H9 (cell line): Measurements from ENCODE around the gene FAM120A. TPM values are rescaled to one million over a fixed set of nuclear protein-coding genes. Genes with fewer than 3 reads are reported as not detected.

ENCODE experiments used
- DNase-seq: peaks from one replicate; pipeline ENCODE4 v3.0.0-alpha.2; 2017
- H2AFZ ChIP-seq: one replicate; pipeline ENCODE4 v1.6.1; 2013; ENCODE audit warnings: mild to moderate bottlenecking, low read length, control low read depth, moderate library complexity
- H2AK5ac ChIP-seq: 2 replicates; pipeline ENCODE4 v1.6.1; 2013; ENCODE audit warnings: low read length, control low read depth, mixed read lengths; ENCODE audit not compliant: insufficient read length
- H2BK120ac ChIP-seq: one replicate; pipeline ENCODE4 v1.6.1; 2013; ENCODE audit warnings: low read depth, mild to moderate bottlenecking, low read length, control low read depth, inconsistent platforms; ENCODE audit not compliant: poor library complexity, severe bottlenecking
- H2BK12ac ChIP-seq: 2 replicates; pipeline ENCODE4 v1.6.1; 2013; ENCODE audit warnings: low read length, control low read depth, mixed read lengths, low read depth; ENCODE audit not compliant: insufficient read length
- H2BK15ac ChIP-seq: 2 replicates; pipeline ENCODE4 v1.6.1; 2013; ENCODE audit warnings: low read depth, low read length, control low read depth
- H2BK20ac ChIP-seq: one replicate; pipeline ENCODE4 v1.6.1; 2013; ENCODE audit warnings: low read depth, mild to moderate bottlenecking, low read length, control low read depth, inconsistent platforms; ENCODE audit not compliant: poor library complexity, severe bottlenecking
- H2BK5ac ChIP-seq: 2 replicates; pipeline ENCODE4 v1.6.1; 2013; ENCODE audit warnings: low read length, control low read depth, mixed read lengths; ENCODE audit not compliant: insufficient read length
- H3K14ac ChIP-seq: 2 replicates; pipeline ENCODE4 v1.6.1; 2013; ENCODE audit warnings: low read length, control low read depth; ENCODE audit not compliant: insufficient read depth
- H3K18ac ChIP-seq: 2 replicates; pipeline ENCODE4 v1.6.1; 2013; ENCODE audit warnings: low read depth, mild to moderate bottlenecking, mixed read lengths, low read length, control low read depth; ENCODE audit not compliant: insufficient read length
- H3K23ac ChIP-seq: 2 replicates; pipeline ENCODE4 v1.6.1; 2013; ENCODE audit warnings: low read length, control low read depth, mixed read lengths, low read depth; ENCODE audit not compliant: insufficient read length
- H3K23me2 ChIP-seq: 2 replicates; pipeline ENCODE4 v1.6.1; 2013; ENCODE audit warnings: low read depth, mild to moderate bottlenecking, mixed read lengths, low read length, control low read depth; ENCODE audit not compliant: insufficient read length, poor library complexity, severe bottlenecking
- H3K27ac ChIP-seq: 2 replicates; pipeline ENCODE4 v1.5.1; 2013; ENCODE audit warnings: low read length, control low read depth, mixed read lengths, low read depth; ENCODE audit not compliant: insufficient read length
- H3K27me3 ChIP-seq: 2 replicates; pipeline ENCODE4 v1.6.1; 2013; ENCODE audit warnings: low read length, control low read depth, inconsistent platforms; ENCODE audit not compliant: insufficient read depth
- H3K4ac ChIP-seq: 2 replicates; pipeline ENCODE4 v1.6.1; 2013; ENCODE audit warnings: low read depth, mild to moderate bottlenecking, control low read depth, inconsistent platforms, low read length, moderate library complexity
- H3K4me1 ChIP-seq: 2 replicates; pipeline ENCODE4 v1.6.1; 2013; ENCODE audit warnings: low read length, control low read depth, inconsistent platforms; ENCODE audit not compliant: insufficient read depth
- H3K4me2 ChIP-seq: 2 replicates; pipeline ENCODE4 v1.6.1; 2013; ENCODE audit warnings: low read length, control low read depth, mixed read lengths; ENCODE audit not compliant: insufficient read length, insufficient read depth
- H3K56ac ChIP-seq: 2 replicates; pipeline ENCODE4 v1.6.1; 2013; ENCODE audit warnings: low read depth, mild to moderate bottlenecking, mixed read lengths, low read length, control low read depth; ENCODE audit not compliant: insufficient read length
- H3K79me1 ChIP-seq: 2 replicates; pipeline ENCODE4 v1.6.1; 2013; ENCODE audit warnings: low read depth, mild to moderate bottlenecking, moderate library complexity, low read length, control low read depth, inconsistent platforms; ENCODE audit not compliant: insufficient read depth, poor library complexity, severe bottlenecking
- H3K79me2 ChIP-seq: 2 replicates; pipeline ENCODE4 v1.6.1; 2013; ENCODE audit warnings: low read length, control low read depth, inconsistent platforms; ENCODE audit not compliant: insufficient read depth
- H3K9ac ChIP-seq: 2 replicates; pipeline ENCODE4 v1.6.1; 2013; ENCODE audit warnings: low read length, control low read depth, mixed read lengths; ENCODE audit not compliant: insufficient read length; ENCODE audit errors: extremely low read depth
- H3K9me3 ChIP-seq: one replicate; pipeline ENCODE4 v1.6.1; 2013; ENCODE audit warnings: low read depth, low read length, inconsistent platforms; ENCODE audit not compliant: control insufficient read depth
- H3T11ph ChIP-seq: one replicate; pipeline ENCODE4 v1.6.1; 2013; ENCODE audit warnings: mild to moderate bottlenecking, low read length, control low read depth, inconsistent platforms
- H4K20me1 ChIP-seq: one replicate; pipeline ENCODE4 v1.6.1; 2013; ENCODE audit not compliant: control insufficient read depth, insufficient read length, insufficient read depth
- H4K5ac ChIP-seq: 2 replicates; pipeline ENCODE4 v1.6.1; 2013; ENCODE audit warnings: low read depth, mild to moderate bottlenecking, mixed read lengths, low read length, control low read depth; ENCODE audit not compliant: insufficient read length
- H4K8ac ChIP-seq: replicated peaks from 2 replicates; pipeline ENCODE4 v1.6.1; 2013; ENCODE audit warnings: low read length, control low read depth, mixed read lengths, low read depth; ENCODE audit not compliant: insufficient read length
- H4K91ac ChIP-seq: 2 replicates; pipeline ENCODE4 v1.6.1; 2013; ENCODE audit warnings: low read depth, mild to moderate bottlenecking, moderate library complexity, mixed read lengths, low read length, control low read depth; ENCODE audit not compliant: insufficient read length
- H3K27ac Mint-ChIP-seq, 3 experiments: 2 replicates in 2 of 3; 3 replicates in 1 of 3; pipeline ENCODE4 v1.8.0; 2020 to 2021; ENCODE audit warnings: mixed read lengths in 3 of 3, mild to moderate bottlenecking in 1 of 3, moderate library complexity in 1 of 3
- H3K27me3 Mint-ChIP-seq: 2 replicates; pipeline ENCODE4 v1.8.0; 2021; ENCODE audit warnings: low read depth, mild to moderate bottlenecking, moderate library complexity, mixed read lengths
- H3K36me3 Mint-ChIP-seq, 3 experiments: 2 replicates in 2 of 3; 3 replicates in 1 of 3; pipeline ENCODE4 v1.8.0; 2020 to 2021; ENCODE audit warnings: low read depth in 3 of 3, mixed read lengths in 3 of 3; ENCODE audit not compliant: insufficient read depth in 1 of 3
- H3K4me1 Mint-ChIP-seq, 2 experiments: 2 replicates each; pipeline ENCODE4 v1.8.0; 2020; ENCODE audit warnings: mixed read lengths in 2 of 2
- H3K4me3 Mint-ChIP-seq, 2 experiments: 2 replicates in 1 of 2; 3 replicates in 1 of 2; pipeline ENCODE4 v1.8.0; 2020 to 2021; ENCODE audit warnings: mild to moderate bottlenecking in 2 of 2, mixed read lengths in 2 of 2, moderate library complexity in 1 of 2
- H3K9me3 Mint-ChIP-seq, 2 experiments: 2 replicates in 1 of 2; 3 replicates in 1 of 2; pipeline ENCODE4 v1.8.0; 2020; ENCODE audit warnings: mild to moderate bottlenecking in 2 of 2, mixed read lengths in 2 of 2, moderate library complexity in 1 of 2
- WGBS: extraction: QIAGEN DNeasy Blood & Tissue Kit; methylation state at CpG from one replicate; pipeline ENCODE4 v1.1.7; 2013; ENCODE audit warnings: missing lambda C conversion rate, low lambda C conversion rate, mixed read lengths; ENCODE audit not compliant: insufficient read length; ENCODE audit errors: extremely low coverage; 5-methylcytosine and 5-hydroxymethylcytosine counted together
- total RNA-seq: library from RNA; stranded (reverse); gene quantifications from 2 replicates; pipeline ENCODE4 v1.2.1, GENCODE V29; 2021
- TF ChIP-seq, protein P1 (sequence below): fragments of 200-600 bp; sonication (generic); conservative IDR thresholded peaks from 3 replicates; pipeline ENCODE4 v1.8.0; 2021; ENCODE audit warnings: antibody characterized with exemption, mild to moderate bottlenecking

FAM120A gene
- total RNA-seq, 1 experiment from 2014 or later, result 57.7 TPM

DNA sequence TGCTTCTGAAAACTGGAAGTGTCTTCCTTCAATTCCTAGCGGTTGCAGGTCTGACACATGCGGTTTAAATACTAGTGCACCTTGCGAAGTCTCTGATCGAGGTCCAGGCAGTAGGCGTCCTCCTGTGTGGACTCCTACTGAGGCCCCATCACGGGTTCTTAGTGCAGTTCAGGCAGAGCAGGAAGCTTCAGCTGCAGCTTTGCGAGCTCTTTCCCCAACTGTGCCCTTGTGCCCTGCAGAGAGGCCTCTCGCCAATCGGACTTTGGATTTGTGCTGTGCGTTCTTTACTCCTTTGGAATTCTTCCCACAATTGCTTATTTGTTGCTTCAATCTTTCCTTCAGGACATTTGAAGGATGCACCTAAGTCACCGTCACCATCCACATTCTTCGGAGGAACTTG, 42.5 kb downstream of the FAM120A start:
- H4K91ac ChIP-seq, result no peak overlapping the region
- no peaks in the 10 kb centered on the region for H3K79me2 ChIP-seq
- no peaks in the 10 kb centered on the region for H3K9me3 ChIP-seq
- no peak for DNase-seq
- no peak overlapping the region for H2BK120ac ChIP-seq
- H3K23ac ChIP-seq, result no peak overlapping the region
- H3K27me3 ChIP-seq, result no peaks in the 10 kb centered on the region
- no CpG with 5 or more reads among the region's 12 CpGs for WGBS
- no peak overlapping the region for H2BK5ac ChIP-seq
- Mint-ChIP-seq H3K4me1 (peaks cover 0 to 5% of the 10 kb centered on the region in 2 experiments; a peak in 1 of 4 replicates), H3K36me3 (peaks cover 22 to 68% (median 41%) of the 10 kb centered on the region in 3 experiments), H3K27me3 (no peaks in the 10 kb centered on the region), H3K9me3 (no peaks in the 10 kb centered on the region), H3K4me3 (no peak overlapping the region), H3K27ac (no peak overlapping the region)
- H3K4ac ChIP-seq, result no peak overlapping the region
- H2AFZ ChIP-seq, result no peak overlapping the region
- no peak overlapping the region for H3K14ac ChIP-seq
- H2BK20ac ChIP-seq, result no peak overlapping the region
- no peak overlapping the region for H3K9ac ChIP-seq
- no peak overlapping the region for H3K4me2 ChIP-seq
- H2BK12ac ChIP-seq, result no peak overlapping the region
- H3K79me1 ChIP-seq, result peaks cover 5% of the 10 kb centered on the region
- H4K20me1 ChIP-seq, result peaks cover 2% of the 10 kb centered on the region
- H2BK15ac ChIP-seq, result no peak overlapping the region
- H3K56ac ChIP-seq, result no peak overlapping the region
- no peak overlapping the region for H3K27ac ChIP-seq
- no peak overlapping the region for H3T11ph ChIP-seq
- no peak overlapping the region for H2AK5ac ChIP-seq
- no peaks in the 10 kb centered on the region for H3K23me2 ChIP-seq
- no peaks in the 10 kb centered on the region for H3K4me1 ChIP-seq
- no peak overlapping the region for H4K5ac ChIP-seq
- no peak overlapping the region for H4K8ac ChIP-seq
- H3K18ac ChIP-seq, result no peak overlapping the region
- TF ChIP-seq, protein P1, sequence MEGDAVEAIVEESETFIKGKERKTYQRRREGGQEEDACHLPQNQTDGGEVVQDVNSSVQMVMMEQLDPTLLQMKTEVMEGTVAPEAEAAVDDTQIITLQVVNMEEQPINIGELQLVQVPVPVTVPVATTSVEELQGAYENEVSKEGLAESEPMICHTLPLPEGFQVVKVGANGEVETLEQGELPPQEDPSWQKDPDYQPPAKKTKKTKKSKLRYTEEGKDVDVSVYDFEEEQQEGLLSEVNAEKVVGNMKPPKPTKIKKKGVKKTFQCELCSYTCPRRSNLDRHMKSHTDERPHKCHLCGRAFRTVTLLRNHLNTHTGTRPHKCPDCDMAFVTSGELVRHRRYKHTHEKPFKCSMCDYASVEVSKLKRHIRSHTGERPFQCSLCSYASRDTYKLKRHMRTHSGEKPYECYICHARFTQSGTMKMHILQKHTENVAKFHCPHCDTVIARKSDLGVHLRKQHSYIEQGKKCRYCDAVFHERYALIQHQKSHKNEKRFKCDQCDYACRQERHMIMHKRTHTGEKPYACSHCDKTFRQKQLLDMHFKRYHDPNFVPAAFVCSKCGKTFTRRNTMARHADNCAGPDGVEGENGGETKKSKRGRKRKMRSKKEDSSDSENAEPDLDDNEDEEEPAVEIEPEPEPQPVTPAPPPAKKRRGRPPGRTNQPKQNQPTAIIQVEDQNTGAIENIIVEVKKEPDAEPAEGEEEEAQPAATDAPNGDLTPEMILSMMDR, result no peak
